Progenitor cell of endocrine pancreas (in vitro differentiated cells): Measurements from ENCODE around the gene PPP1R37. TPM values are rescaled to one million over a fixed set of nuclear protein-coding genes. Genes with fewer than 3 reads are reported as not detected.

Source experiments
- DNase-seq: peaks from one replicate; pipeline ENCODE4 v3.0.0; 2021; ENCODE audit warnings: low spot score; ENCODE audit not compliant: unreplicated experiment
- H3K27ac Mint-ChIP-seq: 2 replicates; pipeline ENCODE4 v1.8.0; 2021; ENCODE audit warnings: mild to moderate bottlenecking, moderate library complexity, mixed read lengths
- H3K27me3 Mint-ChIP-seq: 2 replicates; pipeline ENCODE4 v1.8.0; 2021; ENCODE audit warnings: mixed read lengths
- H3K36me3 Mint-ChIP-seq: 2 replicates; pipeline ENCODE4 v1.8.0; 2022; ENCODE audit warnings: mixed read lengths; ENCODE audit not compliant: insufficient read depth
- H3K4me1 Mint-ChIP-seq: 2 replicates; pipeline ENCODE4 v1.8.0; 2021; ENCODE audit warnings: low read depth, mixed read lengths
- H3K4me3 Mint-ChIP-seq: 2 replicates; pipeline ENCODE4 v1.8.0; 2021; ENCODE audit warnings: low read depth, mild to moderate bottlenecking, moderate library complexity, mixed read lengths
- H3K9me3 Mint-ChIP-seq: 2 replicates; pipeline ENCODE4 v1.8.0; 2021; ENCODE audit warnings: low read depth, mixed read lengths
- CTCF ChIP-seq: fragments of 200-600 bp; sonication (generic); IDR thresholded peaks from one replicate; pipeline ENCODE4 v1.5.0; 2021; ENCODE audit warnings: antibody characterized with exemption, mild to moderate bottlenecking; ENCODE audit not compliant: unreplicated experiment
- total RNA-seq: library from RNA; stranded (reverse); gene quantifications from 2 replicates; pipeline ENCODE4 v1.2.1, GENCODE V29; 2021

PPP1R37 gene
- total RNA-seq, 1 donor from 2014 or later = 45.8 TPM

GRCh38 chr19:45186509-45187334, 93.7 kb downstream of the PPP1R37 start:
- H3K9me3 Mint-ChIP-seq = no peaks in the 10 kb centered on the region
- no peak for TF ChIP-seq CTCF
- no peak overlapping the region for H3K4me3 Mint-ChIP-seq
- H3K4me1 Mint-ChIP-seq = no peaks in the 10 kb centered on the region
- H3K27me3 Mint-ChIP-seq = no peaks in the 10 kb centered on the region
- H3K27ac Mint-ChIP-seq = no peak overlapping the region
- no peak for DNase-seq
- no peaks in the 10 kb centered on the region for H3K36me3 Mint-ChIP-seq

- H3K4me3 Mint-ChIP-seq = no peak overlapping the region
- no peak for DNase-seq
- no peak overlapping the region for H3K27ac Mint-ChIP-seq
- no peaks in the 10 kb centered on the region for H3K4me1 Mint-ChIP-seq
- peak; percentile 70 for TF ChIP-seq CTCF
- H3K9me3 Mint-ChIP-seq = no peaks in the 10 kb centered on the region
- H3K27me3 Mint-ChIP-seq = no peaks in the 10 kb centered on the region
- no peaks in the 10 kb centered on the region for H3K36me3 Mint-ChIP-seq
Measured at GRCh38 chr19:45187421-45188100, 94.6 kb downstream of the PPP1R37 start.

GRCh38 chr19:45189971-45190370, 97.0 kb downstream of the PPP1R37 start:
- no peak for TF ChIP-seq CTCF
- DNase-seq = no peak
- Mint-ChIP-seq H3K9me3 (no peaks in the 10 kb centered on the region), H3K4me3 (no peak overlapping the region), H3K36me3 (no peaks in the 10 kb centered on the region), H3K27me3 (no peaks in the 10 kb centered on the region), H3K4me1 (no peaks in the 10 kb centered on the region), H3K27ac (no peak overlapping the region)

DNA sequence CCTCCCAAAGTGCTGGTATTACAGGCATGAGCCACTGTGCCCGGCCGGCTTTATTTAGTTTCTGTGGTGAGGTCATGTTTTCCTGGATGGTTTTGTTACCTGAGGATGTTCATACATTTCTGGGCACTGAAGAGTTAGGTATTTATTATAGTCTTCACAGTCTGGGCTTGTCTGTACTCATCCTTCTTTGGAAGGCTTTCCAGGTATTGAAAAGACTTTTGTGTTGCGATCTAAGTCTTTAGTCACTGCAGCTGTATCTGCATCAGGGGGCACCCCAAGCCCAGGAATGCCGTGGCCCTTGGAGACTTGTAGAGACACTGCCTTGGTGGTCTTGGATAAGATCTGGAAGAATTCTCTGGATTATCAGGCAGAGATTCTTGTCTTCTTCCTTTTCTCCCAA, 98.4 kb downstream of the PPP1R37 start:
- no peaks in the 10 kb centered on the region for H3K4me1 Mint-ChIP-seq
- no peaks in the 10 kb centered on the region for H3K36me3 Mint-ChIP-seq
- DNase-seq = no peak
- no peaks in the 10 kb centered on the region for H3K9me3 Mint-ChIP-seq
- H3K27me3 Mint-ChIP-seq = peaks cover 3% of the 10 kb centered on the region
- H3K4me3 Mint-ChIP-seq = no peak overlapping the region
- H3K27ac Mint-ChIP-seq = no peak overlapping the region
- no peak for TF ChIP-seq CTCF

GRCh38 chr19:45195764-45196163, 102.8 kb downstream of the PPP1R37 start:
- no peaks in the 10 kb centered on the region for H3K9me3 Mint-ChIP-seq
- H3K4me3 Mint-ChIP-seq = no peak overlapping the region
- H3K27ac Mint-ChIP-seq = no peak overlapping the region
- H3K36me3 Mint-ChIP-seq = no peaks in the 10 kb centered on the region
- H3K4me1 Mint-ChIP-seq = no peaks in the 10 kb centered on the region
- no peak for TF ChIP-seq CTCF
- no peak for DNase-seq
- peaks cover 10% of the 10 kb centered on the region for H3K27me3 Mint-ChIP-seq

Other genes starting within 250 kb of the PPP1R37 start
- 201 and 203 TPM in 2 replicates for gene NECTIN2, start 246.9 kb upstream of the PPP1R37 start, total RNA-seq
- 63.0 and 67.1 TPM in 2 replicates for gene TOMM40, start 201.9 kb upstream of the PPP1R37 start, total RNA-seq
- 198 and 233 TPM in 2 replicates for gene APOE, start 187.4 kb upstream of the PPP1R37 start, total RNA-seq
- 85.5 and 89.4 TPM in 2 replicates for gene APOC1, start 178.6 kb upstream of the PPP1R37 start, total RNA-seq
- gene APOC4, start 150.9 kb upstream of the PPP1R37 start, total RNA-seq = not detected in 2 replicates
- not detected in 2 replicates for gene APOC2, start 147.1 kb upstream of the PPP1R37 start, total RNA-seq
- 95.5 and 98.8 TPM in 2 replicates for gene CLPTM1, start 137.8 kb upstream of the PPP1R37 start, total RNA-seq
- gene RELB, start 91.7 kb upstream of the PPP1R37 start, total RNA-seq = 6.2 and 6.8 TPM in 2 replicates
- 111 and 123 TPM in 2 replicates for gene CLASRP, start 54.1 kb upstream of the PPP1R37 start, total RNA-seq
- 1.1 and 1.3 TPM in 2 replicates for gene ZNF296, start 16.7 kb upstream of the PPP1R37 start, total RNA-seq
- gene GEMIN7, start 13.9 kb upstream of the PPP1R37 start, total RNA-seq = 29.8 and 39.4 TPM in 2 replicates
- gene NKPD1, start 67.8 kb downstream of the PPP1R37 start, total RNA-seq = 0.34 and 0.53 TPM in 2 replicates
- gene TRAPPC6A, start 85.1 kb downstream of the PPP1R37 start, total RNA-seq = 40.4 and 43.8 TPM in 2 replicates
- 8.7 and 9.1 TPM in 2 replicates for gene BLOC1S3, start 85.6 kb downstream of the PPP1R37 start, total RNA-seq
- gene EXOC3L2, start 152.2 kb downstream of the PPP1R37 start, total RNA-seq = not detected in 2 replicates
- 57.5 and 60.4 TPM in 2 replicates for gene MARK4, start 158.1 kb downstream of the PPP1R37 start, total RNA-seq
- not detected in 2 replicates for gene CKM, start 229.7 kb downstream of the PPP1R37 start, total RNA-seq
- gene KLC3, start 247.6 kb downstream of the PPP1R37 start, total RNA-seq = 1.1 and 1.6 TPM in 2 replicates